ENCODE results near the gene DENND4C. TPM values are rescaled to one million over a fixed set of nuclear protein-coding genes. Genes with fewer than 3 reads are reported as not detected.
"Not testable (repeated sequence)": the region's sequence is repeated elsewhere in the genome, so short reads cannot be mapped to it uniquely, and the experiment has no call there.

DENND4C gene
- total RNA-seq, 3 donors from 2014 or later (not counting 1 experiment from before 2014, with no cell fraction given): 82.6 to 115 (median 100) TPM

DNA sequence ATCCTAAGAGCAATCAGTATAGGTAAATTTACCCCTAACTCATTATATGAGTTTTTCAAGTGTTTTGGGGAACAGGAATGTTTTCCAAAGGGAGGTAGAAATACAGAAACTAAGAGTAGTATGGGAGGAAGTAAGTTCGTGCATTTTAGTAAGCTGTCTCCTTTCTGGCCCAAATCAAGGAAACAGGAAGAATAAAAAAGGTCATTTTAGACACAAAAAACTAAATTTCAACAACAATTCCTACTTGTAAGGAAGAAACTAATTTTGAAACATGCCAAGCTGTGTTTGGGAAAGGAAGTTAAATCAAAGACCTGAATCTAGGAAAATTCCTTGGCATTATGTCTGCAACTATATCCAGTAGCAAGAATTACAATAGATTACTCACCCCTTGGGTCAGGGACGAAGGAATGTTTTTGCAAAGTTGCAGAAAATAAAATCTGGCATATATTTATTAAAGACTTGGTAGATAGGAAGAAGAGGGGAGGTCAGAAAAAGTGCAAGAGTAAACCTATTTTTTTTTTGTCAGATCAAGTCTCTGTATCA, 156.1 kb downstream of the DENND4C start:
- WGBS (ENCODE audit: insufficient coverage): 67% methylated on average over 2 of the region's 2 CpGs
- H3K4me3 ChIP-seq (ENCODE audit: low read length): no peak overlapping the region

DNA sequence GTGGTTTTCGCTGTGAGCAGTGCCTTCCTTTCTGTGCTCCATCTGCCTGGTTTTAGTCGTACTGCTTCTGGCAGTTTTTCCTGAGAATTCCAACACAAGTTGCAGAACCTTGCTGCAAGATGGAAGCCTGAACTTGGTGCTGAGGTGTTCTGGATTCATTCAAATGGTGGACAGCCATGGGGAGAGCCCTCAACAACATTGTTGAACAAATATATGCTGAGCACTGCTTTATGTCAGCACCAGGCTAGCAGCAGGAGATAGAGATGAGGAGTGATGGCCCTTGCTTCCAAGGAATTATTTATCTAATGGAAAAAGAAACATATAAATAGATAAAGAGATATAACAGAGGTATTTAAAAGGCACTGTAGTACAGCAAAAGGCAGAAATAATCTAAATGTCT, 156.8 kb downstream of the DENND4C start:
- no peak for DNase-seq
- Histone ChIP-seq H3K9me3 (ENCODE audit: control insufficient read depth, insufficient read depth, low read length) (no peaks in the 10 kb centered on the region), H3K36me3 (ENCODE audit: control insufficient read depth, insufficient read depth, low read length) (no peaks in the 10 kb centered on the region), H3K4me3 (ENCODE audit: low read length) (no peak overlapping the region), H3K27ac (ENCODE audit: low read length) (no peak overlapping the region), H3K27me3 (ENCODE audit: control insufficient read depth, insufficient read depth, low read length) (peaks cover 5% of the 10 kb centered on the region), H3K4me1 (ENCODE audit: control insufficient read depth, insufficient read depth, low read length) (no peaks in the 10 kb centered on the region)
- no peak for ATAC-seq
- 84% methylated on average over 2 of the region's 2 CpGs for whole genome bisulfite sequencing (ENCODE audit: insufficient coverage)
- Mint-ChIP-seq H3K27ac (no peak overlapping the region), H3K36me3 (peaks cover 5% of the 10 kb centered on the region), H3K4me1 (no peaks in the 10 kb centered on the region), H3K4me3 (no peak overlapping the region), H3K27me3 (ENCODE audit: low read depth in 2 of 2) (peaks cover 21 to 45% of the 10 kb centered on the region in 2 donors), H3K9me3 (no peaks in the 10 kb centered on the region)
- TF ChIP-seq, protein P1, sequence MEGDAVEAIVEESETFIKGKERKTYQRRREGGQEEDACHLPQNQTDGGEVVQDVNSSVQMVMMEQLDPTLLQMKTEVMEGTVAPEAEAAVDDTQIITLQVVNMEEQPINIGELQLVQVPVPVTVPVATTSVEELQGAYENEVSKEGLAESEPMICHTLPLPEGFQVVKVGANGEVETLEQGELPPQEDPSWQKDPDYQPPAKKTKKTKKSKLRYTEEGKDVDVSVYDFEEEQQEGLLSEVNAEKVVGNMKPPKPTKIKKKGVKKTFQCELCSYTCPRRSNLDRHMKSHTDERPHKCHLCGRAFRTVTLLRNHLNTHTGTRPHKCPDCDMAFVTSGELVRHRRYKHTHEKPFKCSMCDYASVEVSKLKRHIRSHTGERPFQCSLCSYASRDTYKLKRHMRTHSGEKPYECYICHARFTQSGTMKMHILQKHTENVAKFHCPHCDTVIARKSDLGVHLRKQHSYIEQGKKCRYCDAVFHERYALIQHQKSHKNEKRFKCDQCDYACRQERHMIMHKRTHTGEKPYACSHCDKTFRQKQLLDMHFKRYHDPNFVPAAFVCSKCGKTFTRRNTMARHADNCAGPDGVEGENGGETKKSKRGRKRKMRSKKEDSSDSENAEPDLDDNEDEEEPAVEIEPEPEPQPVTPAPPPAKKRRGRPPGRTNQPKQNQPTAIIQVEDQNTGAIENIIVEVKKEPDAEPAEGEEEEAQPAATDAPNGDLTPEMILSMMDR (IDR thresholded peaks at IDR 0.05): no peak
- intact Hi-C loops (cut with micrococcal nuclease): no loop called here

More for the DNA sequence above, 156.1 kb downstream of the DENND4C start:
- H3K9me3 ChIP-seq (ENCODE audit: control insufficient read depth, insufficient read depth, low read length): no peaks in the 10 kb centered on the region
- Mint-ChIP-seq H3K4me1 (no peaks in the 10 kb centered on the region), H3K27me3 (ENCODE audit: low read depth in 2 of 2) (peaks cover 21 to 45% of the 10 kb centered on the region in 2 donors), H3K27ac (no peak overlapping the region), H3K4me3 (no peak overlapping the region), H3K9me3 (no peaks in the 10 kb centered on the region), H3K36me3 (peaks cover 5% of the 10 kb centered on the region)
- peaks cover 5% of the 10 kb centered on the region for H3K27me3 ChIP-seq (ENCODE audit: control insufficient read depth, insufficient read depth, low read length)
- no peak overlapping the region for H3K27ac ChIP-seq (ENCODE audit: low read length)
- TF ChIP-seq, protein P1 (IDR thresholded peaks at IDR 0.05): no peak
- intact Hi-C loops (cut with micrococcal nuclease): no loop called here
- DNase-seq (no peak), ATAC-seq (no peak)
- no peaks in the 10 kb centered on the region for H3K4me1 ChIP-seq (ENCODE audit: control insufficient read depth, insufficient read depth, low read length)
- H3K36me3 ChIP-seq (ENCODE audit: control insufficient read depth, insufficient read depth, low read length): no peaks in the 10 kb centered on the region

DNA sequence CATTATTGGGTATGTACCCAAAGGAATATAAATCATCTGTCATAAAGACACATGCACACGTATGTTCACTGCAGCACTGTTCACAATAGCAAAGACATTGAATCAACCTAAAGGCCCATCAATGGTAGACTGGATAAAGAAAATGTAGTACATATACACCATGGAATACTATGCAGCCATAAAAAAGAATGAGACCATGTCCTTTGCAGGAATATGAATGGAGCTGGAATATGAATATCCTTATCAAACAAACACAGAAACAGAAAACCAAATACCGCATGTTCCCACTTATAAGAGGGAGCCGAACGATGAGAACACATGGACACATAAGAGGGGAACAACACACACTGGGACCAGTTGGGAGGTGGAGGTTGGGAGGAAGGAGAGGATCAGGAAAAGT, 159.0 kb downstream of the DENND4C start:
- H3K9me3 ChIP-seq (ENCODE audit: control insufficient read depth, insufficient read depth, low read length); H3K36me3 ChIP-seq (ENCODE audit: control insufficient read depth, insufficient read depth, low read length); H3K9me3 Mint-ChIP-seq; H3K27ac Mint-ChIP-seq; H3K4me3 Mint-ChIP-seq; H3K4me1 ChIP-seq (ENCODE audit: control insufficient read depth, insufficient read depth, low read length); H3K27me3 ChIP-seq (ENCODE audit: control insufficient read depth, insufficient read depth, low read length); H3K4me1 Mint-ChIP-seq; DNase-seq; H3K36me3 Mint-ChIP-seq; H3K4me3 ChIP-seq (ENCODE audit: low read length); H3K27ac ChIP-seq (ENCODE audit: low read length); intact Hi-C loops (cut with micrococcal nuclease); ATAC-seq: not testable (repeated sequence)
- WGBS (ENCODE audit: insufficient coverage): no CpG with 5 or more reads among the region's 4 CpGs
- H3K27me3 Mint-ChIP-seq (ENCODE audit: low read depth in 2 of 2): peaks cover 21 to 48% of the 10 kb centered on the region in 2 donors

DNA sequence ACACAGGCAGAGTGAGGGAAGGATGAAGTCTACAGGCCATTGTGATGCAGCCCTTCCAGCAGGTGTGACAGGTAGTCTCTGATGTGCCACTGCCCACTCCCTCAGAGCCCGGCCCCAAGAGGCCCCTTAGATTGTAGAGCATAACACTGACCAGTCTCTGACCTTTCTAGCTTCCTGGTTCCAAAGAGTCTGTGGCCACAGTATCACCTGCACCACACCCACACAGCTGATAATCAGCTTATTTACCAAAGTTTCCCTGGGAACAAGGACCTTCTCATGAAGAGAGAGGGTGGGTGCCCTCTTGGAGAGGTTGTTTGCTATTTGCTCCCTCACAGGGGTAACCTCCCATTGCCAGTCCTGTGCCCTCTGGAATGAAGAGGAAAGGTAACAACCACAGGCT, 167.4 kb downstream of the DENND4C start:
- H3K4me3 ChIP-seq (ENCODE audit: low read length): no peak overlapping the region
- Mint-ChIP-seq H3K27ac (no peak overlapping the region), H3K36me3 (no peaks in the 10 kb centered on the region), H3K4me1 (no peaks in the 10 kb centered on the region), H3K9me3 (no peaks in the 10 kb centered on the region), H3K4me3 (no peak overlapping the region), H3K27me3 (ENCODE audit: low read depth in 2 of 2) (peaks cover 4 to 9% of the 10 kb centered on the region in 2 donors)
- no peak for ATAC-seq
- no peak for DNase-seq
- no peaks in the 10 kb centered on the region for H3K9me3 ChIP-seq (ENCODE audit: control insufficient read depth, insufficient read depth, low read length)
- H3K27me3 ChIP-seq (ENCODE audit: control insufficient read depth, insufficient read depth, low read length): no peaks in the 10 kb centered on the region
- TF ChIP-seq, protein P1 (IDR thresholded peaks at IDR 0.05): no peak
- H3K4me1 ChIP-seq (ENCODE audit: control insufficient read depth, insufficient read depth, low read length): no peaks in the 10 kb centered on the region
- no peaks in the 10 kb centered on the region for H3K36me3 ChIP-seq (ENCODE audit: control insufficient read depth, insufficient read depth, low read length)
- intact Hi-C loops (cut with micrococcal nuclease): no loop called here
- no peak overlapping the region for H3K27ac ChIP-seq (ENCODE audit: low read length)
- 67% methylated on average over 1 of the region's 1 CpG for WGBS (ENCODE audit: insufficient coverage)

DNA sequence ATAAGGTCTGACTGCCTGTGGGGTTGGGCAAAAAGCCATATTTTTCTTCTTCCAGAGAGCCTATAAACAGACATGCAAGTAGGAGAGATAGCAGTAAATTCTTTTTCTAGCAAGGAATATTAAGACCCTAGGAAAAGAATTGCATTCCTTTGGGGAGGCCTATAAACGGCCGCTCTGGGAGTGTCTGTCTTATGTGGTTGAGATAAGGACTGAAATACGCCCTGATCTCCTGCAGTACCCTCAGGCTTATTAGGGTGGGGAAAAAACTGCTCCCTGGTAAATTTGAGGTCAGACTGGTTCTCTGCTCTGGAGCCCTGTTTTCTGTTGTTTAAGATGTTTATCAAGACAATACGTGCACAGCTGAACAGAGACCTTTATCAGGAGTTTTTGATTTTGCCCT, 172.7 kb downstream of the DENND4C start:
- H3K4me1 ChIP-seq (ENCODE audit: control insufficient read depth, insufficient read depth, low read length); H3K27ac Mint-ChIP-seq; H3K36me3 ChIP-seq (ENCODE audit: control insufficient read depth, insufficient read depth, low read length); ATAC-seq; H3K27me3 Mint-ChIP-seq (ENCODE audit: low read depth in 2 of 2); H3K36me3 Mint-ChIP-seq; H3K27me3 ChIP-seq (ENCODE audit: control insufficient read depth, insufficient read depth, low read length); H3K4me3 ChIP-seq (ENCODE audit: low read length); H3K9me3 Mint-ChIP-seq; intact Hi-C loops (cut with micrococcal nuclease); H3K27ac ChIP-seq (ENCODE audit: low read length); DNase-seq; H3K9me3 ChIP-seq (ENCODE audit: control insufficient read depth, insufficient read depth, low read length); H3K4me3 Mint-ChIP-seq; H3K4me1 Mint-ChIP-seq: not testable (repeated sequence)
- WGBS (ENCODE audit: insufficient coverage): 89% methylated on average over 4 of the region's 4 CpGs
